Nephron progenitor cell (in vitro differentiated cells): ENCODE data around the gene LUC7L2.
"Not testable (repeated sequence)": the region's sequence is repeated elsewhere in the genome, so short reads cannot be mapped to it uniquely, and the experiment has no call there.

Source experiments
- DNase-seq: peaks from one replicate; pipeline ENCODE4 v3.0.0; 2021
- H3K27ac Mint-ChIP-seq: 2 replicates; pipeline ENCODE4 v1.8.0; 2021; ENCODE audit warnings: mild to moderate bottlenecking, moderate library complexity, mixed read lengths
- H3K27me3 Mint-ChIP-seq: 2 replicates; pipeline ENCODE4 v1.8.0; 2021; ENCODE audit warnings: mild to moderate bottlenecking, low read depth, mixed read lengths; ENCODE audit not compliant: poor library complexity
- H3K36me3 Mint-ChIP-seq: 2 replicates; pipeline ENCODE4 v1.8.0; 2021; ENCODE audit warnings: low read depth, mixed read lengths
- H3K4me1 Mint-ChIP-seq: 2 replicates; pipeline ENCODE4 v1.8.0; 2021; ENCODE audit warnings: mixed read lengths
- H3K4me3 Mint-ChIP-seq: 2 replicates; pipeline ENCODE4 v1.8.0; 2021; ENCODE audit warnings: mild to moderate bottlenecking, moderate library complexity, mixed read lengths
- H3K9me3 Mint-ChIP-seq: 2 replicates; pipeline ENCODE4 v1.8.0; 2021; ENCODE audit warnings: mild to moderate bottlenecking, moderate library complexity, mixed read lengths
- TF ChIP-seq, protein P1 (sequence below): fragments of 200-600 bp; sonication (generic); IDR thresholded peaks from 2 replicates; pipeline ENCODE4 v1.5.0; 2021; ENCODE audit warnings: antibody characterized with exemption

The LUC7L2 gene, protein sequence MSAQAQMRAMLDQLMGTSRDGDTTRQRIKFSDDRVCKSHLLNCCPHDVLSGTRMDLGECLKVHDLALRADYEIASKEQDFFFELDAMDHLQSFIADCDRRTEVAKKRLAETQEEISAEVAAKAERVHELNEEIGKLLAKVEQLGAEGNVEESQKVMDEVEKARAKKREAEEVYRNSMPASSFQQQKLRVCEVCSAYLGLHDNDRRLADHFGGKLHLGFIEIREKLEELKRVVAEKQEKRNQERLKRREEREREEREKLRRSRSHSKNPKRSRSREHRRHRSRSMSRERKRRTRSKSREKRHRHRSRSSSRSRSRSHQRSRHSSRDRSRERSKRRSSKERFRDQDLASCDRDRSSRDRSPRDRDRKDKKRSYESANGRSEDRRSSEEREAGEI

GRCh38 chr7:139359366-139360209, at the start of gene LUC7L2:
TSS of gene LUC7L2 (plus strand) at chr7:139359894. CDS start at chr7:139360262, 368 bp downstream.
- Mint-ChIP-seq H3K36me3 (peaks cover 35% of the 10 kb centered on the region), H3K4me3 (peak within 1 kb of the TSS; percentile 99), H3K9me3 (no peaks in the 10 kb centered on the region), H3K27me3 (no peaks in the 10 kb centered on the region), H3K27ac (peak within 1 kb of the TSS; percentile 99), H3K4me1 (peaks cover 36% of the 10 kb centered on the region)
- peak; percentile 99 for DNase-seq
- TF ChIP-seq, protein P1, sequence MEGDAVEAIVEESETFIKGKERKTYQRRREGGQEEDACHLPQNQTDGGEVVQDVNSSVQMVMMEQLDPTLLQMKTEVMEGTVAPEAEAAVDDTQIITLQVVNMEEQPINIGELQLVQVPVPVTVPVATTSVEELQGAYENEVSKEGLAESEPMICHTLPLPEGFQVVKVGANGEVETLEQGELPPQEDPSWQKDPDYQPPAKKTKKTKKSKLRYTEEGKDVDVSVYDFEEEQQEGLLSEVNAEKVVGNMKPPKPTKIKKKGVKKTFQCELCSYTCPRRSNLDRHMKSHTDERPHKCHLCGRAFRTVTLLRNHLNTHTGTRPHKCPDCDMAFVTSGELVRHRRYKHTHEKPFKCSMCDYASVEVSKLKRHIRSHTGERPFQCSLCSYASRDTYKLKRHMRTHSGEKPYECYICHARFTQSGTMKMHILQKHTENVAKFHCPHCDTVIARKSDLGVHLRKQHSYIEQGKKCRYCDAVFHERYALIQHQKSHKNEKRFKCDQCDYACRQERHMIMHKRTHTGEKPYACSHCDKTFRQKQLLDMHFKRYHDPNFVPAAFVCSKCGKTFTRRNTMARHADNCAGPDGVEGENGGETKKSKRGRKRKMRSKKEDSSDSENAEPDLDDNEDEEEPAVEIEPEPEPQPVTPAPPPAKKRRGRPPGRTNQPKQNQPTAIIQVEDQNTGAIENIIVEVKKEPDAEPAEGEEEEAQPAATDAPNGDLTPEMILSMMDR = no peak

DNA sequence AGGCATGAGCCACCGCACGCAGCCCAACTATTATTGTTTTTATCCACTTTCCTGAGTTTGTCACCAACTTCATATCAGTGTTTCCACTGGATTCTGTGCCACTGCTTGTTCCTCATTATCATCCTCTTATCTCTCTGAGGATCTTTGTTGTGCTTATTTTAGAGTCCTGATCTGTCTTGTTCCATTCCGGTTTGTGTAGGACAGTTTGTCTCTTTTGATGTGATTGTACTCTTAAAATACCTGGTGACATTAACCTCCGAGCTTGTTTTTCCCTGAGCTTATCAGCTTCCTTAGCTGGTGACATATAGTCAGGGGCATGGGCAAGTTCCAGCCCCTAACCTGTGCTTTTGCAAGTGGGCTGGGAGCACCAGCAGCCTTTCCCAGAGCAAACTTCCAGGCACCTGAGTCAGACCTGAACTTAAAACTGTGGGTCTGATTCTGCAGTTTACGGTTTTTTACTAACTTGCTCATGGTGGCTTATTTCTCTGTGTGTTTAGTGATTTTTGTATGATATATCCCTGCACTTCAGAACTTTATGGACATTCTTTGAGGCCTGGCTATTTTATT, 41.7 kb upstream of the LUC7L2 start:
- Mint-ChIP-seq H3K9me3 (no peaks in the 10 kb centered on the region), H3K27me3 (peaks cover 5% of the 10 kb centered on the region), H3K36me3 (no peaks in the 10 kb centered on the region), H3K4me1 (peaks cover 11% of the 10 kb centered on the region), H3K4me3 (no peak overlapping the region), H3K27ac (peak overlapping the region; percentile 33)
- TF ChIP-seq, protein P1 = no peak
- DNase-seq = no peak

GRCh38 chr7:139321071-139321745, 38.5 kb upstream of the LUC7L2 start:
- no peaks in the 10 kb centered on the region for H3K9me3 Mint-ChIP-seq
- H3K36me3 Mint-ChIP-seq = no peaks in the 10 kb centered on the region
- TF ChIP-seq, protein P1 = no peak
- no peak overlapping the region for H3K4me3 Mint-ChIP-seq
- H3K27ac Mint-ChIP-seq = peak overlapping the region; percentile 95
- peaks cover 5% of the 10 kb centered on the region for H3K27me3 Mint-ChIP-seq
- DNase-seq = peak; percentile 10
- peaks cover 11% of the 10 kb centered on the region for H3K4me1 Mint-ChIP-seq

- not testable (repeated sequence) for H3K9me3 Mint-ChIP-seq, H3K36me3 Mint-ChIP-seq, DNase-seq, H3K27ac Mint-ChIP-seq, H3K27me3 Mint-ChIP-seq, H3K4me3 Mint-ChIP-seq
- peaks cover 17% of the 10 kb centered on the region for H3K4me1 Mint-ChIP-seq
Observed at GRCh38 chr7:139324709-139325108, 35.0 kb upstream of the LUC7L2 start.

DNA sequence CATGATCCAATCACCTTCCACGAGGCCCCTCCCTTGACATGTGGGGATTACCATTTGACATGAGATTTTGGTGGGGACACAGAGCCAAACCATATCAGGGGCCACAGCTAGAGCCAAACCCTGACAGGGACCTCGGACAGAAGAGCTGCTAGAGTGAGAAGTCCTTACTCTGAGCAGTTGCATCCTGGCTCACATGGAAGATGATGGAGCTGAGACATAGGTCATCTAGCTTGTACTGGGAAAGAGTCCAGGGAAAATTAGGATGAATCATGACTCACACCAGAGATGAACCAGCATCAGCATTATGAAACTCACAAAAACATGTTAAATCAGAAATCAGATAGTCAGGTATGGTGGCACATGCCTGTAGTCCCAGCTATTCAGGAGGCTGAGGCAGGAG, 31.3 kb upstream of the LUC7L2 start:
- no peaks in the 10 kb centered on the region for H3K9me3 Mint-ChIP-seq
- H3K4me3 Mint-ChIP-seq = no peak overlapping the region
- no peaks in the 10 kb centered on the region for H3K36me3 Mint-ChIP-seq
- peaks cover 5% of the 10 kb centered on the region for H3K4me1 Mint-ChIP-seq
- peaks cover 7% of the 10 kb centered on the region for H3K27me3 Mint-ChIP-seq
- no peak for DNase-seq
- TF ChIP-seq, protein P1 = no peak
- no peak overlapping the region for H3K27ac Mint-ChIP-seq

- TF ChIP-seq, protein P1 = no peak
- Mint-ChIP-seq H3K27me3 (peaks cover 7% of the 10 kb centered on the region), H3K4me3 (no peak overlapping the region), H3K4me1 (peaks cover 5% of the 10 kb centered on the region), H3K36me3 (no peaks in the 10 kb centered on the region), H3K27ac (no peak overlapping the region), H3K9me3 (no peaks in the 10 kb centered on the region)
- no peak for DNase-seq
Observed at GRCh38 chr7:139329119-139329518, 30.6 kb upstream of the LUC7L2 start.
